GM19240 (cell line): Measurements from ENCODE around the gene SH3BP2.

Experiments used
- DNase-seq: peaks from one replicate; pipeline ENCODE4 v3.0.0; 2011; ENCODE audit warnings: low spot score; ENCODE audit not compliant: insufficient read length

SH3BP2 gene

DNA sequence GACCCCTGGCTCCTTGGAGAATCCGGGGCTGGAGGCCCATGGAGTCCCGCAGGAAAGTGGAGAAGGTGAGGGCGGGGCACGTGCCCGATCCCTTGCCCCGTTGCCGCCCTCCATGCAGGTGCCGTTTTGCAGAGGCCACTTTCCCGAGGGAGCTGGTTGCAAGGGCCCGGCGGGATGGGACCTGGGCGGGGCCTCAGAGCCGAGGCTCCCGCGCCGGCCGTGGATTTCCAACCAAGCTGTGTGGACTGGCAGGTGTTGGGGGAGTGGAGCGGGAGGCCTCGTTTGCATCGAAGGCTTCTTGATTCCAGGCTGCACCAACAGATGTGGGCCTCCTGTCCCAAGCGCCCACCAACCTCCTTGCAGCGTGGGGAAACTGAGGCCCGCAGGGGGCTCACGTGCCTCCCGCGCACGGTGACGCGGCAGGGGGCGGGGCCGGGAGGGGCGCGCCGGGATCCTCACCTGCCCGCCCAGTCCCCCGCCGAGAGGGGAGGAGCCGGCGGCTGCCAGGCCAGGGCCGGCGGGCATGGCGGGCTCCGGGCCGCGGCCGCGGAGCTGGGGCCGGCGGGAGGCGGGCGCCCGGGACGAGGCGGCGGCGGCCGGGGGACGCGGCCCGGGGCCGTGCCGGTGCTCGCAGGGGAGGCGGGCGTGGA lies 24.9 kb downstream of the SH3BP2 start:
- DNase-seq = no peak

DNA sequence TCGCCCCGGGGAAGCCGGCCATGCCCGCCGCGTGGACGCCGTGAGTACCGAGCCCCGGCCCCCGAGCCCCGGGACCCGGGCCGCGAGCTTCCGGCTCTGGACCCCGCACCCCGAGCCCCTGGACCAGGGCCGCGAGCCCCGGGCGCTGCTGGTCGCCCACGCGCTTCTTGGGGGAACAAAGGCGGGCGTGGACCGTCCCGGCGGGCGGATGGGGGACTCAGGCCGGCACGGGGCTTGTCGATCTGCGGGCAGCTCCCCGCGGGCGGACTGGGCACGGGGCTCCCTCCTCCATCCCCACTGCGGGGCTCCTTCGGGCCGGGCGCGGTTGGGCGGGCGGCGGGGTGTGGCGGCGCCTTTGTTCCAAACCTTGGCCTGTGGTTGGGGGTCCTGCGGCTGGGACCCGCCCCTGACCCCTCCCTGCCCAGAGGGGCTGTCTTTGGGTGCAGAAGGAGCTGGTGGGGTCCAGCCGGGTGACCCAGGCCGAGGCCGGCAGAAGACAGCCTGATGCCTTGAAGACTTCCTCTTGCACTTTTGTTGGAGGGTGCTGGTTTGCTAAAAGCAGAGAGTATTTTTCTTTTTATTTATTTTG lies 25.6 kb downstream of the SH3BP2 start:
- no peak for DNase-seq

DNA sequence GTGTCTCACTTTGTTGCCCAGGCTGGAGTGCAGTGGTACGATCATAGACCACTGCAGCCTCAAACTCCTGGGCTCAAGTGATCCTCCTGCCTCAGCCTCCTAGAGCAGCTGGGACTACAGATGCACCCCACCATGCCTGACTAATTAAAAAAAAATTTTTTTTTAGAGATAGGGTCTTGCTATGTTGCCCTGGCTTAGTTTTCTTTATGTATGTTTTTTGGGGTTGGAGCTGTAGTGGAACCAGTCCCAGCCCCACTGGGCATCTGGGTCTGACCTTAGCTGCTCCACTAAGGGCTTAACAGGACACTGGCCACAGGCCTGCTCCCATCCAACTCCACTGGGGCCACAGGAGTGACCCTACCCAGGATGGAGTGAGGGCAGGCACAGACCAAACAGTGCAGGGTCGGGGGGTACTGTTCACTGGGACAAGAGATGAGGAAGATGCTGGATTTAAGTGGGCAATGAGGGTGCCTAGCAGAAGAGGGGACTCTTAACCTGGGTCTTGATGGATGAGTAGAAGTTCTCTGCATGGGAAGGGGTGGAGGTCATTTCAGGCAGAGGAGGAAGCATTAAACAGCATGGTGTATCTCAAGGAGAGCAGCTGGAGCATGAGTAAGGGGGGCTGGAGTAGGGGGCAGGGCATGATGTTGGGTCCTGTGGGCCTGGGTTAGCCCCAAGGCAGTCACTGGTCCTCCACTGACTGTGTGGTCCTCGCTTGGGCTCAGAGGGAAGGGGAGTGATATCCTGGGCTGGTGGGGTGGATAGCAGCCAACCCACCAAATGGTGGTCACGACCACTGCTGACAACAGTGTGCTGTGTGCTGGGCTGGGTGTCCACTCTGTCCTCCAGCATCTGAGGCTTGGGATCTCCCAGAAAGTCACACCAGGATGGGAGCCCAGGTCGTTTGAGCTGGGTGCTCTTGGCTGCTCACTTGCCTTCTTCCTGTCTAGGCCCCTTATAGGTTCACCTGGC lies 26.6 kb downstream of the SH3BP2 start:
- DNase-seq = no peak

DNA sequence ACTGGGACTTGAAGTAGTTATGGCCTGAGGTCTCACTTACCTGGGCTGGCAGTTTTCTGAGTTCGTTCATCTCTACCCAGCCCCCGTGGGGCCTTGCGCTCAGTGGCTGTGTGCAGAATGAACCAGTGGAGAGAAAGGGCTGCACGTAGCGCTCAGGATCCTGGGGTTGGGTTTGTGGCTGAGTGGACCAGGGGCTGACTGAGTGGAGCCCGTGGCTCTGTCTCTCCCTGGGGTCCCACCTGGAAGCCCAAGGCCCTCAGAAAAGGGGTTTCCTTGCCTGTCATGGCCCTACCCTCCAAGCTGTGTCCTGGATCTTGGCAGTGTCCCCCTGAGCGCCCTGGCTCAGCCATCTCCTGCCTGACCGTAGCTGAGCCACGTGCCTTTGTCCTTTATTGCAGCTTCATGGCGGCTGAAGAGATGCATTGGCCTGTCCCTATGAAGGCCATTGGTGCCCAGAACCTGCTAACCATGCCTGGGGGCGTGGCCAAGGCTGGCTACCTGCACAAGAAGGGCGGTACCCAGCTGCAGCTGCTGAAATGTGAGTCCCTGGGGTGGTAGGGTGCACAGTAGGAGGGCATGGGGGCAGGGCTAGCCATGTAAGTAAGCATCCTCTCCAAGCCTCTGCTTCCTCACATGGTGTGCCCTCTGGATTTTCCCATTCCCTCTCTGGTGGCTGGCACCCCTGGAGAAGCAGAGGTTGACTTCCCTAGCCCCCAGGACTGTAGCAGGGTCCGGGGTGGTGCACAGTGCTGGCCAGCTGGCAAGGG lies 27.5 kb downstream of the SH3BP2 start:
- no peak for DNase-seq

DNA sequence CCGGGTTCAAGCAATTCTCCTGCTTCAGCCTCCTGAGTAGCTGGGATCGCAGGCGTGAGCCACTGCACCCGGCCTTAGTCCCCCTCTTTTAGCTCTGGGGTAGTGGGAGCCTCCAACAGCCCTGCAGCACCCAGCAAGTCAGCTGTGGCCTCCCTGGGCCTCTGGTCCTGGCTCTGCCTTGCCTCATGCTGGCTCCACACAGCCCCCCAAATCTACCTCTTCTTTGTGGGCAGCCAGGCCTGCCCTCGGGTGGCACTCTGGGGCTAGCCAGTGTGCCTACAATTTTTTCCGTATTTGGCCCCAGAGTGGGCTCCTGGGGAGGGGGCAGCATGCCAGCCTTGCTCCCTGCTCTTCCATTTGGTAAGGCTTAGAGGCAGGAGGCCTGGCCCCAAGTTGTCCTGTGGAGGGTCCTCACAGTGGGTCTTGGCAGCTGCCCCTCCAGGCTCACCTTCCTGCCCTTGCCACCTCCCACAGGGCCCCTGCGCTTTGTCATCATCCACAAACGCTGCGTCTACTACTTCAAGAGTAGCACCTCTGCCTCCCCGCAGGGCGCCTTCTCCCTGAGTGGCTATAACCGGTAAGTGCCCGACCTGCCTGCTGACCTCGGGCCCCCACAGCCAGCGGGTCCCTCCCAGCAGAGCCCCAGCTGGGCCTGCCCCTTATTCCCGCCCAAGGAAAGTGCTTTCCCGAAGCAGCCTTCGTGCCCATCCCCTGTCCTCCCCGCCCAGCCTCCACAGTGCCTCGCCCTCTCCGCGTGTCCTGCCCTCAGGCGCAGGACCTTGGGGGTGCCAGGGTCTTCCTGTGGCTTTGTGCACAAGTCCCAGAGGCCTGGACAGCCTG lies 29.8 kb downstream of the SH3BP2 start:
- DNase-seq = no peak

DNA sequence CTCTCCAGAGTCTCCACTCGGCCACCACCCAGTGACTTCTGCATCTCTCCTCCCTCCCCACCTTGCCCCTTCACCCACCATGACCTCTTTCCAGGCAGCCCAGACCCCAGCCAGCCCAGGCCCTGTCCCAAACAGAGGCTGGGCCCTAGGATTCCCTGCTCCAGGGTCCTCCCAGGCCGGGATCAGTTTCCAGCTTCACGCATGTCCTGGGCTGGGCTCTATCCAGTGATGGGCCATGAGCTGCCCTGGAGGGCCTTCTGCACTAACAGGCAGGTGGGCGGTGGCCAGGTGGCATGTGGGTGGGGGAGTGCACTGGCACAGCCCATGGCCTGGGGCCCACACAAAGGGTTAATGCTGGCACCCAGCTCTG lies 30.4 kb downstream of the SH3BP2 start:
- DNase-seq = no peak

DNA sequence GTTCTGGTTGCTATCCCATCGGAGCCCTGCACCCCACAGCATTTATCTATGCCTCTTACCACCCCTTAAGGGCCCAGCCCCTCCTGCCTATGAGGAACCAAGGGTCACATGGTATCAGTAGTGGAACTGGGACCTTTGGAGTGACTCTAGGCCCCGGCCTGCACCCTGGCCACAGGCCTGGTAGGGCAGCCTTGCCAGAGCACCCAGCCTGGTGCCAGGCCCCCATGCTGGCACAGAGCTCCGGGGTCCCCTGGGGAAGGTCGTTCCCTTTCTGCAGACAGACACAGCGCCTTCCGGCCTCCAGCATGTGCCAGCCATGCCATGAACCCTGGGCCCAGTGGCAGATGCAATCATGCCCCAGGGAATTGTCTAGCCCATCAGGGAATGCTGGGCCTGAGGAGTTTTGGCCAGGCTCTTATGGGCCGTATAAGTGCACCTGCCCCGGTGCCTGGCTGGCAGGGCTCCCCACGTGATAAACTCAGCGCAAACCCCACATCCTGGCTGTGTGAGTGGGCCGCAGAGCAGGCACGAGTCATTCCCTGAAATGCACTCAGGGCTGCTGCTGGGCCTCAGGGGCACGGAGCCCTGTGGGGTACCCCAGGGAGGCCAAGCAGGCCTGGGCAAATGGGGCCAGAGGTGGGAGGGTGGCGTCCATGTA lies 30.9 kb downstream of the SH3BP2 start:
- no peak for DNase-seq

DNA sequence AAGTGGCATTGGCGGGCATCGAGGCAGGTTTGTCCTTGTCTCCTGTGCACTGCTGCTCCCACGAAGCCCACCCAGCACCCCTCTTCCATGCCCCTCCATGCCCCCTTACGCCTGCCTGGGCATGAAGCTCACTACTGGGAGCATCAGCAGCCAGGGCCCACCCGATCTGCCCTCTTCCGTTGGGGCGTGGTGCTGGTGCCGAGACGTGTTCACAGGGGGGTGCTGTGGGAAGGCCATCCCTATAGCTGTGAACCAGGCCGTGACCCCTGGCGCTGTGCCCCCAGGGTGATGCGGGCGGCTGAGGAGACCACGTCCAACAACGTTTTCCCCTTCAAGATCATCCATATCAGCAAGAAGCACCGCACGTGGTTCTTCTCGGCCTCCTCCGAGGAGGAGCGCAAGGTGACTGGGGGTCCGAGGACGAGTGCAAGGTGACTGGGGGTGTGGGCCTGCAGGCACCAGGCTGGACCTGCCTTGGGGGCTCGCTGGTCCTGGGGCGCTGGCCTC lies 31.5 kb downstream of the SH3BP2 start:
- DNase-seq = no peak

DNA sequence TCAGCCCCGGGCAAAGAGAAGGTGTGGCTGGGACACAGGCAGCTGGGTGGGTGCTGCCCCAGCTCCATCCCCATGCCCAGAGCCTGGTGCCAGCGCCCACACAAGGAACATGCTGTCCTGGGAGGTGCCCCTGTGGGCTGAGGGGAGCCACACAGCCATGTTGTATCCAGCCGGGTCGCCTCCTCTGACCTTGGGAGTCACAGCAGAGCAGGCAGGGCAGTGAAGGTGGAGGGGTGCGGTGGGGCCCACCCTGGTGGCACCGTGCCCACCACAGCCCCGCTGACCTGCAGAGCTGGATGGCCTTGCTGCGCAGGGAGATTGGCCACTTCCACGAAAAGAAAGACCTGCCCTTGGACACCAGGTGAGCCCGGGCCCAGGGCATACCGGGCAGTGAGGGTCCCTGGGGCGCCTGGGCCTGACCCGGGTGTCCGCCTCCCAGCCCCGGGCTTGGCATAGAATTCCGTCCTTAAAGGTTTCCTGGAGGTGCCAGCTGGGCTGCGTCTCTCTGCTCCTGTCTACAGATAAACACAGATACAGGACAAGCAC lies 32.0 kb downstream of the SH3BP2 start:
- DNase-seq = no peak

DNA sequence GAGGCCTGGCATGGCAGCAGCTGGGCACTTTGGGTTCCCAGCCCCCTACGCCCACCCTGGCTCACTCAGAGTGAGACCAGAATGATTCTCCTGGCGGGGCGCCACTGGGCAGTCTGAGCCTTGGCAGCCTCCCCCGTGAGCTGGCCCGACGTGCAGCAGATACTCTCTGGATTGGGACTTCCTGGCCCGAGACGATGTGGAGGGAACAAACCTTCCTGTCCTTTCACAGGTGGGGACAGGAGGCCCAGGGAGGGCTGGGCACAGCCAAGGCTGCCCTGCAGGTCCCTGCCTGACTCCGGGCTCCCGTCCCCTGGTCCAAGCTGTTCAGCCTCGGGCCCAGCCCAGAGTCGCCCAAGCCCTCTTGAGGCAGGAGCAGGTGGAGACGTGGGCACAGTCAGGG lies 32.9 kb downstream of the SH3BP2 start:
- no peak for DNase-seq

DNA sequence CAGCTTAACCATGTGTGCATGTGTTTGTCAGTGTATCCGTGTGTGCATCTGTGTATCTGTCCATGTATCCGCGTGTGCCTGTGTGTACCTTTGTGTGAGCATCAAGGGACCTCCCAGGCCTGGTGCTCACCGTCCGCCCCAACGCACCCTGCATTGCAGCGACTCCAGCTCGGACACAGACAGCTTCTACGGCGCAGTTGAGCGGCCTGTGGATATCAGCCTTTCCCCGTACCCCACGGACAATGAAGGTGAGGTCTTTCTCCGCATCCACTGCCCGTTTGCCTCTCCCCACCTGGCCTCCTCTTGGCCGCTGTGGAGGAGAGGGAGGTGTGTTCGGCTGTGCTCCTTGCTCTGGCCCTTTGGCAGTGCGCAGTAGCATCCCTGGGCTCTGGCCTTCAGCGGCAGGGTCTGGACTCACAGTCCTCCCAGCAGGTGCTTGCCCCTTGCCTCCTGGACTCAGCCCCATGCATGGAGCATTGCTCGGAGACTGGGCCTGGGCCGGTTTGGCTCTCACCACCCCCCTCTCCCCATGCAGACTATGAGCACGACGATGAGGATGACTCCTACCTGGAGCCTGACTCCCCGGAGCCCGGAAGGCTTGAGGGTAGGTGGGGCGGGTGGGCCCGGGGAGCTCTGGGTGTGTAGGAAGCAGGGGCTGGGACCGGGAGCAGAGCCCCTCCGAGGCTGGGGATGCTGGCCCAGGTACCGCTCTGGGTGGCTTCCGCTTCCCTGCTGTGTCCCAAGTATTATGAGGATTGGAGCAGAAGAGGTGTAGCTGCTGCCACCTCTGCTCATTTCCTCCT lies 34.4 kb downstream of the SH3BP2 start:
- no peak for DNase-seq

DNA sequence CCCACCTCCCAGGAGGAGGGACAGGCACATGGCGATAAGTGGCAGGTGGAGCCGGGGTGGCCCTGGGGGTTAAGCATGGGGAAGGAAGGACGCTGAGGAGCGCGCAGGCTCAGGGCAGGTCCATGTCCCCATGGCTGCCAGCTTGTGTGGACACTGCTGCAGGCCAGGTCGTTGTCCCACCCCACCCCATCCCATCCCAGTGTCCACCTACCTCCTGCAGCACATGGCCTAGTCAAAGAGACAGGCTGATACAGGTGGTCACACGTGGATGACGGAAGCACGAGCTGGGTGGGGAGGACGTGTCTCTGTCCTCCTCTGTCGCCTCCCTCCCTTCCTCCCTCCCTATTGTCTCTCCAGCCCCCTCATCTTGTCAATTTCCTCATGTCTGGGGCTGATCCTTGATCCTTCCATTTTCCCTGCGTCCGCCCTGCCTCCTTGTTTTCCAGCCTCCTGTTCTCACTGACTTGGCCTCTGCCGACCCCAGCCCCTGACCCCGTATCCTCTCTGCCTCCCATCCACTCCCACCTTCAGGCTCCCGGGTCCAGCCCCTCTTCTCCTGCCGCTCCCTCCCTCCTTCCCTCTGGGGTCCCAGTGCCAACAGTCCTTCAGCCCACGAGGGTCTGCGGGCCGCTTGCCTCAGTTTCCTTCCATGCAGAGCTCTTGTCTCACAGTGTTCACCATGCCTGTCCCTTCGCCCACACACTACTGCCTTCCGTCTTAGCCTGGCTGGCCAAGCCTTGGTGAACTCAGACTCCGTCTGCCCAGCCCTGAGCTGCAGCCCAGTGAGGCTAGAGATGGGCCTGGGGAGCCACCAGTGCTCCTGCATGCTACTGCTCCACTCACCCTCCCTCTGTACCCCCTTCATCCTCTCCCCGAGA lies 35.2 kb downstream of the SH3BP2 start:
- DNase-seq = no peak

DNA sequence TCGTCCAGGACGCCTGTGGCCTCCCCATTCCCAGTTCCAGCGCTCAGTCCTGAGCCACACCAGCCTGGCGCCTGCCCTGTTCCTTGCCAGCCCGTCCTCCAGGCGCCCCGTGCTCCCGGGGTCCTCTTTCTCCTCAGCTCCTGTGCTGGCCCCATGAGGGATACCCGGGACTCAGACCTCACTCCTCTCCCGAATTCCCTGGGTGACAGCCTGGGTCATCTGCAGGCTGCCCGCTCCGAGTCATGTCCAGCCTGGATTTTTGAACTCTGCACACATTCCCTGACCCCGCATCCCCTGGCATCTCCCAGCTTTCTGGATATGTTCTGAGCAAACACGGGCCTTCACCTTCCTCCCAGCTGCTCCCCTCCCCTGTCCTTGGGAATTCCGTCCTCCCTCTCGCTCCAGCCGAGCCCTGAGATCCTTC lies 35.9 kb downstream of the SH3BP2 start:
- no peak for DNase-seq

DNA sequence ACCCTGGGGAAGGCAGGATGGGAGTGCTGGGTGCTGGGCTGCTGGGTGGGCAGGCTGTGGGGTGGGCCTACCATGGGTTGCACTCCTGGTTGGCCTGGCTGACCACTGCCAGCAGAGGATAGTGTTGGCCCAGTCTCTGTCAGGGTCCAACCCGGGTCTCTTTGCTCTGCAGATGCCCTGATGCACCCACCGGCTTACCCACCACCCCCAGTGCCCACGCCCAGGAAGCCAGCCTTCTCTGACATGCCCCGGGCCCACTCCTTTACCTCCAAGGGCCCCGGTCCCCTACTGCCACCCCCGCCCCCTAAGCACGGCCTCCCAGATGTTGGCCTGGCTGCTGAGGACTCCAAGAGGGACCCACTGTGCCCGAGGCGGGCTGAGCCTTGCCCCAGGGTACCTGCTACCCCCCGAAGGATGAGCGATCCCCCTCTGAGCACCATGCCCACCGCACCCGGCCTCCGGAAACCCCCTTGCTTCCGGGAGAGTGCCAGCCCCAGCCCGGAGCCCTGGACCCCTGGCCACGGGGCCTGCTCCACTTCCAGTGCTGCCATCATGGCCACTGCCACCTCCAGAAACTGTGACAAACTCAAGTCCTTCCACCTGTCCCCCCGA lies 36.5 kb downstream of the SH3BP2 start:
- DNase-seq = no peak

DNA sequence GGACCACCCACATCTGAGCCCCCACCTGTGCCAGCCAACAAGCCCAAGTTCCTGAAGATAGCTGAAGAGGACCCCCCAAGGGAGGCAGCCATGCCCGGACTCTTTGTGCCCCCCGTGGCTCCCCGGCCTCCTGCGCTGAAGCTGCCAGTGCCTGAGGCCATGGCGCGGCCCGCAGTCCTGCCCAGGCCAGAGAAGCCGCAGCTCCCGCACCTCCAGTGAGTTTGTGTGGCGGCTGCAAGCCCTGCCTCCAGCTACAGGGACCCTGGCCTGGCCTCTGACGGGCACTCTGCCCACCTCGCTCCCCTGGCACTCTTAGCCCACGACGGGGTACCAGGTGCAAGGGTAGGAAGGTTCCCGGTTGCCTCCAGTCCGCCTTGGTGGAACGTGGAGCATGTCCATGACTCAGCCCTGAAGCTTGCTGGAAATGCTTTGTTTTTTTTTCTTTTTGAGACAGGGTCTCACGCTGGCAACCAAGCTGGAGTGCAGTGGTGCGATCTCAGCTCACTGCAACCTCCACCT lies 37.1 kb downstream of the SH3BP2 start:
- DNase-seq = no peak

DNA sequence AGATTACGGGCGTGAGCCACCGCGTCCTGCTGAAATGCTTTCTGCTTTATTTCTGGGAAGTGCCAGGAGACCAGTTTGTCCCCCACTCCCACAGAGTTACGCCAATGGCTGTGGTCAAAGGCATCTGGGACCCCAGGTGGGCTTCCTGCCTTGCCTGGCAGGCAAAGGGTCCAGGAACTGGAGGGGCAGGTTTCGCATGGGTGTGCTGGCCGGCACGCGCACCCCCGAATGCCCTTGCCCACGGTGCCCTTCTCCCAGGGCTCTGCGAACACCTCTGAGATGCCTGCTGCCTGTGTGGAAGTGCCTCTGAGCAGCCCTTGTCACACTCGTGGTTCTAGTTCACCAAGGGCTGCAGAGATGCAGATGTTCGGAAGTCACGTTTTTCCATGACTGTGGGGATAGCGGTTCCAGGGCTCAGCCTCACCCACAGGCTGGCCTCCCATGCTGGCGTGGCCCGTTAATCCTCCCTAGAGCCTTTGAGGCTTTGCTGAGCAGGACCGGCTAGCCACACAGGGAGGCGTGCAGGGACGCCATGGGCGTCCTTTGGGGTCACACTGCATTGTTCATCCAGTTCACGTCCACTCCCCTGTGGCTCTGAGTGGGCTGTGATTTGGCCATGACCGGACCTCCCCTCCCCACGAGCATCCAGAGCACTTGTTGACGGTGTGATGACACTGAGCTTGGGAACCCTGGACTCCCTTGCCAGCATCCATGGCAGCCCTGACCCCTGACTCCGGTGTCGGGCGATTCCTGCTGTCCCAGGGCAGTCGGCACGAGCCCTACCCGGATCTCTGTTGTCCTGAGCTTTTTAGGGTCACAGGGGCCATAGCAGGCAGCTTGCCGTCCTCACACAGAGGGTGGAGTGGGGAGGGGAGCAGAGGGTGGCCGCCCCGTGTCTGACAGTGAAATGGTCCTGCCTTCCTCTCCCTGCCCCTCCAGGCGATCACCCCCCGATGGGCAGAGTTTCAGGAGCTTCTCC lies 38.0 kb downstream of the SH3BP2 start:
- no peak for DNase-seq
